ENCODE results near the gene CHERP. TPM values are rescaled to one million over a fixed set of nuclear protein-coding genes. Genes with fewer than 3 reads are reported as not detected.
"Not testable (repeated sequence)": the region's sequence is repeated elsewhere in the genome, so short reads cannot be mapped to it uniquely, and the experiment has no call there.

CHERP gene
- total RNA-seq, 1 donor from 2014 or later: 6.8 TPM

GRCh38 chr19:16520074-16520973 is 21.9 kb downstream of the CHERP start:
- no peak for DNase-seq (ENCODE audit: low read depth)

GRCh38 chr19:16519230-16519687 is 23.0 kb downstream of the CHERP start:
- DNase-seq (ENCODE audit: low read depth): no peak

- no peak for DNase-seq (ENCODE audit: low read depth)
These were observed 23.6 kb downstream of the CHERP start for GRCh38 chr19:16518483-16519229.

GRCh38 chr19:16518061-16518460 is 24.2 kb downstream of the CHERP start:
- DNase-seq (ENCODE audit: low read depth): no peak

- DNase-seq (ENCODE audit: low read depth): peak; percentile 20
These were observed 25.2 kb downstream of the CHERP start for GRCh38 chr19:16516923-16517610.

GRCh38 chr19:16516381-16516780 is 25.9 kb downstream of the CHERP start:
- no peak for DNase-seq (ENCODE audit: low read depth)

GRCh38 chr19:16514383-16515019 is 27.7 kb downstream of the CHERP start:
- DNase-seq (ENCODE audit: low read depth): no peak

- not testable (repeated sequence) for DNase-seq (ENCODE audit: low read depth)
These were observed 29.6 kb downstream of the CHERP start for GRCh38 chr19:16512611-16513010.

GRCh38 chr19:16509141-16510061 is 32.8 kb downstream of the CHERP start:
- no peak for DNase-seq (ENCODE audit: low read depth)

- DNase-seq (ENCODE audit: low read depth): no peak
These were observed 33.7 kb downstream of the CHERP start for GRCh38 chr19:16508546-16508945.

GRCh38 chr19:16506961-16507360 is 35.3 kb downstream of the CHERP start:
- DNase-seq (ENCODE audit: low read depth): no peak

- DNase-seq (ENCODE audit: low read depth): not testable (repeated sequence)
These were observed 36.1 kb downstream of the CHERP start for GRCh38 chr19:16506161-16506560.

GRCh38 chr19:16504271-16504670 is 38.0 kb downstream of the CHERP start:
- no peak for DNase-seq (ENCODE audit: low read depth)

GRCh38 chr19:16497837-16498236 is 44.4 kb downstream of the CHERP start:
- no peak for DNase-seq (ENCODE audit: low read depth)

GRCh38 chr19:16497042-16497441 is 45.2 kb downstream of the CHERP start:
- no peak for DNase-seq (ENCODE audit: low read depth)

GRCh38 chr19:16496613-16496983 is 45.6 kb downstream of the CHERP start:
- peak; percentile 84 for DNase-seq (ENCODE audit: low read depth)

- peak; percentile 100 for DNase-seq (ENCODE audit: low read depth)
These were observed 46.1 kb downstream of the CHERP start, which contains the start of the genes C19orf44 and CALR3 for GRCh38 chr19:16495982-16496612. C19orf44 (plus strand) TSS chr19:16496394; CDS start chr19:16500793, 4,399 bp downstream. CALR3 (minus strand) TSS chr19:16496167; CDS start chr19:16496129, 38 bp downstream.

GRCh38 chr19:16486476-16486875 is 55.8 kb downstream of the CHERP start:
- DNase-seq (ENCODE audit: low read depth): not testable (repeated sequence)

GRCh38 chr19:16482745-16483144 is 59.5 kb downstream of the CHERP start:
- no peak for DNase-seq (ENCODE audit: low read depth)
